ENCODE results near the gene ABHD17B.
"Not testable (repeated sequence)": the region's sequence is repeated elsewhere in the genome, so short reads cannot be mapped to it uniquely, and the experiment has no call there.

The ABHD17B gene

DNA sequence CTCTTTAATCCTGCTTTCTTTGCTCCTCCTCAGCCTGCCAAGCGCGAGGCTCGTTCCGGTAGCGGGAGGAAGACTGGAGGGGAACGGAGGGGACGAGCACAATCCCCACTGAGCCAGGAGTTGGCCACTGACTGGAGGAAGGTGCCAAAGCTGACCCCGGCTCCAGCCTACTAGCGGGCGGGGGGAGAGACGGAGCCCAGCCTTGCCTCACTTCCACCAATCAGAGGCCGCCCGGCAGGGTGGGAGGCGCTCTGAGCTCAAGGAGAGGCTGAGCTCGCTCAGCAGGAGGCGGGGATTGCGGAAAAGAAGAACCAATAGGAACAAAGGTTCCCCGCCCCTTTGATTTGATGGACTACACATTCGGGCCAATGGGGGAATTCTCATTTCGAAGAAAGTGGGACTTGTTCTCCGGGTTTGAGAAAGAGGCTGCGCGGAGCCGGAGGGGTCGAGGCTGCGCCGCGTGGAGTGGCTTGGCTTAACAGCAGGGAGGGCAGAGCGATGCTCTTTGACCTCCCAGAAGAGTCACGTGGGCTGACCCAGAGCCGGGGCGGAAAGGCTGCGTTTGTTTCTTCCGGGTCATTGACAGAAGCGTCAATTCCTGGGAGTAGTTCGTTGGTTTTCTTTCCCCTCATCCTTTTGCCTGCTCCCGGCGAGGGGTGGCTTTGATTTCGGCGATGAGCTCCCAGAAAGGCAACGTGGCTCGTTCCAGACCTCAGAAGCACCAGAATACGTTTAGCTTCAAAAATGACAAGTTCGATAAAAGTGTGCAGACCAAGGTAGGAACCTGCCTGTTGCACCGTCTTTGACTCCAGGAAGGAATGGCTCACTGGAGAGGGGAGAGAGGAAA lies at the start of gene ABHD17B, which contains the start of gene C9orf85:
ABHD17B (minus strand) TSS at position 133 of the 847 bp plus-strand sequence. CDS start 36,113 bp downstream, outside the sequence.
C9orf85 (plus strand) TSS at position 579 of the 847 bp plus-strand sequence; CDS start at position 675, 96 bp downstream.
- TF ChIP-seq, protein P1, sequence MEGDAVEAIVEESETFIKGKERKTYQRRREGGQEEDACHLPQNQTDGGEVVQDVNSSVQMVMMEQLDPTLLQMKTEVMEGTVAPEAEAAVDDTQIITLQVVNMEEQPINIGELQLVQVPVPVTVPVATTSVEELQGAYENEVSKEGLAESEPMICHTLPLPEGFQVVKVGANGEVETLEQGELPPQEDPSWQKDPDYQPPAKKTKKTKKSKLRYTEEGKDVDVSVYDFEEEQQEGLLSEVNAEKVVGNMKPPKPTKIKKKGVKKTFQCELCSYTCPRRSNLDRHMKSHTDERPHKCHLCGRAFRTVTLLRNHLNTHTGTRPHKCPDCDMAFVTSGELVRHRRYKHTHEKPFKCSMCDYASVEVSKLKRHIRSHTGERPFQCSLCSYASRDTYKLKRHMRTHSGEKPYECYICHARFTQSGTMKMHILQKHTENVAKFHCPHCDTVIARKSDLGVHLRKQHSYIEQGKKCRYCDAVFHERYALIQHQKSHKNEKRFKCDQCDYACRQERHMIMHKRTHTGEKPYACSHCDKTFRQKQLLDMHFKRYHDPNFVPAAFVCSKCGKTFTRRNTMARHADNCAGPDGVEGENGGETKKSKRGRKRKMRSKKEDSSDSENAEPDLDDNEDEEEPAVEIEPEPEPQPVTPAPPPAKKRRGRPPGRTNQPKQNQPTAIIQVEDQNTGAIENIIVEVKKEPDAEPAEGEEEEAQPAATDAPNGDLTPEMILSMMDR (IDR thresholded peaks at IDR 0.05; ENCODE audit: low read length, missing control alignments), result no peak
- DNase-seq (ENCODE audit: low read depth), result peak; percentile 99
- H3K4me3 ChIP-seq (replicated peaks; ENCODE audit: low read depth, low read length), result peak within 1 kb of the TSS; percentile 93

DNA sequence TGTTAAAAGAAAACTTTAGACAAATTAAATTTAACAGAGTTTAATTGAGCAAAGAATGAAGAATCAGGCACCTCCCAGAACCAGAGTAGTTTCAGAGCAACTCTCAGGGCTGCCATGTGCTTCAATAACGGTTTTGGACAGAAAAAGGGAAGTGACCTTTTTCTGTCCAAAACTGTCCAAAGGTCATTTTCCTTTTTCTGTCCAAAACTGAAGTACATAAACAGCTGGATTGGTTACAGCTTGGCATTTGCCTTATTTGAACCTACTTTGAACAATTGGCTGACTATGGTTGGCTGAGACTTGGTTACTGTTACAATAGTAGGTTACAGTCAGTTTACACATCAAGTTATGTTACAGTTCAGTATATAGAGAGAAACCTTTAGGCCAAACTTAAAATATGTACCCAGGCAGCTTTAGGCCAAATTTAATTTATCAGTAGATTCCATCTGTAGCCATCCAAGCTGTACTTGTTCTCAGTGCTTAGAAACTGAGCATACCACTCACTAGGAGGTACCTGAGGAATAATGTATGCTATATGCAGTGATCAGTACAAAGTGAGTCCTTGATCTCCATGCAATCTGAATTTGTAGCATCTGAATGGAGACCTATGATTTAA lies 44.4 kb upstream of the ABHD17B start:
- no peak for DNase-seq (ENCODE audit: low read depth)
- TF ChIP-seq, protein P1 (IDR thresholded peaks at IDR 0.05; ENCODE audit: low read length, missing control alignments), result no peak
- H3K4me3 ChIP-seq (replicated peaks; ENCODE audit: low read depth, low read length), result no peak overlapping the region

DNA sequence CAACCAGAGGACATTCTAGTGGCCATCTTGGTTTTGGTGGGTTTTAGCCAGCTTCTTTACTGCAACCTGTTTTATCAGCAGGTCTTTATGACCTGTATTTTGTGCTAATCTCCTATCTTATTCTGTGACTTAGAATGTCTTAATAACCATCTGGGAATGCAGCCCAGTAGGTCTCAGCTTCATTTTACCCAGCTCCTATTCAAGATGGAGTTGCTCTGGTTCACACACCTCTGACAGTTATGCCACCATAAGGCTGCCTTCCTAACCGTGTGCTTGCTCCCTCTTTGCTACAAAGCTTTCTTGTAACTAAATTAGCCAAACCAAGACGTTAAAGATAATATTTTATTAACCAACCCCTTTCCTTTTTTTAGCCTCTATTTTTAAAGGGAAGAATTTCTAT lies 43.7 kb upstream of the ABHD17B start:
- not testable (repeated sequence) for DNase-seq (ENCODE audit: low read depth)

DNA sequence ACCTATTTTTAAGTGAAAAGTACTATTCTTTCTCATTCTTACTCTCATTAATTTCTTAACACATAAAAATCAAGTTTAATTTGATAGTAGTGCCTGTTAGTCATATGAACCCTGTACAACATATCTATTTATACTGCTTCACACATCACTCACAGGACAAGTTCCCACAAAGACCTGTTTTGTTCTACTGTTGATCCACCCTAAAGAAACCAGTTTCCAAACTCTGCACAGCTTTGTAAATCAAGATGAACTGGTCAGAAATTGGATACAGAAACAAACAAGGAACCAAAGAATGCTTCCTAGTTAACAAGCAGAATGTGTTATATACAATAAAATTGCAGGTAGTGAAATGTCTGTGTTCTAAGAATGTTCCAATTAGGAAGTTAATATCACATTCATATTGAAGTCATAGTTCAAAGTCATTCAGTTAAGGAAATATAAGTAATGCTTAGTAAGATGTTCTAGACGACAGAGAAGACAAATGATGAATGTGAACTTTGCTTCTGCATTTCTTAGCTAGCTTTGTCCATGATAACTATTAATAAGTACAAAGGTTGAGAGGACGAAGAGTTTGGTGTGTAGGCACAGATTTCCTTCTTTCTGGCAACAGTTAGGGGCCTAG lies 33.9 kb upstream of the ABHD17B start:
- H3K4me3 ChIP-seq (replicated peaks; ENCODE audit: low read depth, low read length), result no peak overlapping the region
- no peak for DNase-seq (ENCODE audit: low read depth)
- TF ChIP-seq, protein P1 (IDR thresholded peaks at IDR 0.05; ENCODE audit: low read length, missing control alignments), result no peak

More for the DNA sequence above, 43.7 kb upstream of the ABHD17B start:
- not testable (repeated sequence) for H3K4me3 ChIP-seq (replicated peaks; ENCODE audit: low read depth, low read length)

DNA sequence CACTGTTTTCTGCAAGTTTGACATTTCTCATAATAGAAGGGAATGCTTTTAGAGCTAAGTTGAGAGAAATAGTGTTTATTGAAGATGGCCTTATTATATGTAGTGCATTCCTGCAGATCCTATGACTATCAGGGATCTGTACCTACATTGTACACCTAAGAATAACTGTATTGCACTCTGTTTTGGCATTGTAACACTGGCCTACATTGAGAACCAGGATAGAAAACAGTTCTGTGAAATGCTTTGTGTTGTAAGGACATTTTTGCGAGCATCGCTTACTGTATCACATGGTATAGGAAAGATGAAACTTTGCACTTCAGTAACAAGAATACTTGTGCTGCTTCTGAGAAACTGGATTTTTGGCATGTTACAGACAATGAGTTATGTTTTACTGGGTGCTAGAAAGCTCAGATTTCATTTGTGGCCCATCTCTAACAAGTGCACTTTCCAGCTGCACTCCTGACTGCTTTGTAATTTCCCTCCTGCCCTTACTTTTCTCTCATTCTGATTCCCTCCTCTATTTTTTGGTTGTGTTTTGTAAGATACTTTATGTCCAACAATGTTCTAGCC lies 31.1 kb upstream of the ABHD17B start:
- DNase-seq (ENCODE audit: low read depth), result no peak
- TF ChIP-seq, protein P1 (IDR thresholded peaks at IDR 0.05; ENCODE audit: low read length, missing control alignments), result no peak
- no peak overlapping the region for H3K4me3 ChIP-seq (replicated peaks; ENCODE audit: low read depth, low read length)

DNA sequence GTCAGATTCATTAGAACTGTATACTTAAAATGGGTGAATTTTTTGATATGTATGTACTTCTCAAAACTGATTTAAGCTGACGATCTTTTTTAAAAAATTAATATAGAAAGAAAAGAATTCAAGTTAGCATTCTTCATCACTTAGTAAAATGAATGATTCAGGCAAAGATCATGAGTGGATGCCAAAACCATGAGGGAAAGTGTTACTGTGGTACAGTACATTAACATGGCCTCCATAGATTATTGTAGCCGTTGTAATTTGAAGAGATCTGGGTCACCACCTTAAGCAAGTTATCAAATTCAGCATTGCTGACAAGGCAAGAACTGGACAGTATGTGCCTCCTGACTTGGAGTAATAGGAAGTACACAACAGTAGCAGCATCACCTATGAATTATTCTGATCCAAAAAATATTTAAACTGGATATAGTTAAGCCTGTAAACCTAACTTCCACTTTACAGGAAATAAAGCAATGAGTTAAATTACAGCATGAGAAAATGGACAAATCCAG lies 30.1 kb upstream of the ABHD17B start:
- no peak overlapping the region for H3K4me3 ChIP-seq (replicated peaks; ENCODE audit: low read depth, low read length)
- peak; percentile 10 for DNase-seq (ENCODE audit: low read depth)
- TF ChIP-seq, protein P1 (IDR thresholded peaks at IDR 0.05; ENCODE audit: low read length, missing control alignments), result no peak

Measured in fibroblast of pulmonary artery (primary cell).